Myocyte (in vitro differentiated cells): ENCODE results near the gene TMEM132D. TPM values are rescaled to one million over a fixed set of nuclear protein-coding genes. Genes with fewer than 3 reads are reported as not detected.

Experiments
- DNase-seq: peaks from one replicate; pipeline ENCODE4 v3.0.0-alpha.2; 2012; ENCODE audit warnings: low read depth
- total RNA-seq: library from RNA; depleted of rRNA; stranded (reverse); fragments of >200 nt; gene quantifications from 2 replicates; pipeline ENCODE4 v1.2.3, GENCODE V29; 2014

The TMEM132D gene
- total RNA-seq, 1 donor from 2014 or later, result not detected

- DNase-seq, result no peak
Measured at GRCh38 chr12:129269756-129270495, 633.9 kb downstream of the TMEM132D start.

- DNase-seq, result no peak
Measured at GRCh38 chr12:129258781-129259318, 645.0 kb downstream of the TMEM132D start.

- DNase-seq, result no peak
Measured at GRCh38 chr12:129257524-129257923, 646.3 kb downstream of the TMEM132D start.

GRCh38 chr12:129246630-129247029, 657.2 kb downstream of the TMEM132D start:
- DNase-seq, result no peak

- DNase-seq, result no peak
Measured at GRCh38 chr12:129245769-129246168, 658.1 kb downstream of the TMEM132D start.

GRCh38 chr12:129241852-129242251, 662.0 kb downstream of the TMEM132D start:
- DNase-seq, result no peak

GRCh38 chr12:129237881-129238280, 665.9 kb downstream of the TMEM132D start:
- no peak for DNase-seq

GRCh38 chr12:129234209-129234608, 669.6 kb downstream of the TMEM132D start:
- DNase-seq, result no peak

GRCh38 chr12:129231491-129231890, 672.3 kb downstream of the TMEM132D start:
- DNase-seq, result no peak

- no peak for DNase-seq
Measured at GRCh38 chr12:129230995-129231394, 672.8 kb downstream of the TMEM132D start.

- no peak for DNase-seq
Measured at GRCh38 chr12:129226851-129227250, 677.0 kb downstream of the TMEM132D start.

- no peak for DNase-seq
Measured at GRCh38 chr12:129226005-129226404, 677.8 kb downstream of the TMEM132D start.

GRCh38 chr12:129215556-129215955, 688.3 kb downstream of the TMEM132D start:
- DNase-seq, result no peak

- DNase-seq, result no peak
Measured at GRCh38 chr12:129213551-129213950, 690.3 kb downstream of the TMEM132D start.

- no peak for DNase-seq
Measured at GRCh38 chr12:129211862-129212630, 691.8 kb downstream of the TMEM132D start.

GRCh38 chr12:129208566-129208965, 695.3 kb downstream of the TMEM132D start:
- DNase-seq, result no peak

GRCh38 chr12:129207084-129207483, 696.7 kb downstream of the TMEM132D start:
- DNase-seq, result no peak

- no peak for DNase-seq
Measured at GRCh38 chr12:129203456-129203855, 700.4 kb downstream of the TMEM132D start.

GRCh38 chr12:129202109-129202814, 701.6 kb downstream of the TMEM132D start:
- no peak for DNase-seq

- DNase-seq, result no peak
Measured at GRCh38 chr12:129201029-129201428, 702.8 kb downstream of the TMEM132D start.

GRCh38 chr12:129200576-129200975, 703.2 kb downstream of the TMEM132D start:
- DNase-seq, result no peak

GRCh38 chr12:129196927-129197326, 706.9 kb downstream of the TMEM132D start:
- no peak for DNase-seq
